ENCODE measurements around the gene PACSIN1. TPM values are rescaled to one million over a fixed set of nuclear protein-coding genes. Genes with fewer than 3 reads are reported as not detected.

Gene PACSIN1
- total and polyA plus RNA-seq, 2 of the 4 experiments (the other 2 are of a cell fraction) = 0.02 TPM; not detected in 1

- Histone ChIP-seq H3K14ac (replicated peaks; ENCODE audit: low read depth, low read length) (no peak overlapping the region), H3K27me3 (ENCODE audit: control insufficient read depth, insufficient read depth, low read length) (peaks cover 6% of the 10 kb centered on the region), H2BK120ac (ENCODE audit: low read depth, low read length) (no peak overlapping the region), H3K23ac (ENCODE audit: low read depth, low read length) (no peak overlapping the region), H2BK20ac (ENCODE audit: low read depth, low read length) (no peak overlapping the region), H3K9ac (ENCODE audit: low read depth, low read length) (no peak overlapping the region), H3K4me3 (ENCODE audit: insufficient read depth, low read depth, low read length) (no peak overlapping the region), H3K4ac (ENCODE audit: low read depth, low read length) (no peak overlapping the region), H2BK15ac (ENCODE audit: low read depth, low read length) (no peak overlapping the region), H3K9me3 (ENCODE audit: control insufficient read depth, insufficient read depth, low read length) (no peaks in the 10 kb centered on the region; the same call in 1 of the 2 replicates), H4K8ac (ENCODE audit: low read depth in 2 of 2, low read length in 2 of 2) (no peak overlapping the region), H2AK9ac (replicated peaks; ENCODE audit: low read depth, low read length, poor library complexity) (no peak overlapping the region), H3K27ac (ENCODE audit: insufficient read depth, low read length) (no peak overlapping the region), H2AK5ac (ENCODE audit: low read depth, low read length) (no peak overlapping the region), H3K18ac (ENCODE audit: low read depth, low read length) (no peak overlapping the region), H2AFZ (replicated peaks; ENCODE audit: low read length, poor library complexity) (no peak overlapping the region), H3K79me1 (ENCODE audit: low read depth in 1 of 2, low read length in 2 of 2) (no peaks in the 10 kb centered on the region), H2BK5ac (ENCODE audit: low read depth, low read length, poor library complexity, severe bottlenecking) (no peak overlapping the region), H4K20me1 (ENCODE audit: insufficient read depth, low read length) (no peaks in the 10 kb centered on the region), H4K91ac (ENCODE audit: insufficient read depth, low read depth, low read length) (no peak overlapping the region), H3K4me1 (ENCODE audit: control insufficient read depth, insufficient read depth, low read length) (no peaks in the 10 kb centered on the region), H3K9me1 (ENCODE audit: insufficient read depth, low read length) (no peaks in the 10 kb centered on the region), H4K5ac (ENCODE audit: low read depth, low read length) (no peak overlapping the region), H3K4me2 (ENCODE audit: low read depth, low read length) (no peak overlapping the region), H3K36me3 (ENCODE audit: control insufficient read depth, insufficient read depth, low read length) (no peaks in the 10 kb centered on the region), H3K56ac (ENCODE audit: extremely low read depth, insufficient read depth, low read length) (no peak overlapping the region)
- ChIA-PET POLR2A (ENCODE audit: unreplicated experiment) (no interaction called here), CTCF (no interaction called here)
- intact Hi-C loops (cut with micrococcal nuclease) = no loop called here
- ATAC-seq (ENCODE audit: low read depth) = no peak
- in situ Hi-C loops (cut with MboI; ENCODE audit: low sequenced_read_pairs) = no loop called here
- BruUV-seq (replicated peaks) = no TSS peak
- dilution Hi-C loops (cut with HindIII; ENCODE audit: low sequenced_read_pairs, unreplicated experiment) = no loop called here
- no peak for TF ChIP-seq SMC3 (IDR thresholded peaks at IDR 0.05; ENCODE audit: low read depth, low read length)
- no peak for TF ChIP-seq CHD1 (IDR thresholded peaks at IDR 0.05; ENCODE audit: low read depth, low read length)
- no peak for TF ChIP-seq MXI1 (IDR thresholded peaks at IDR 0.05; ENCODE audit: borderline replicate concordance, low read depth, low read length)
- no peak for TF ChIP-seq NFE2L2 (IDR thresholded peaks at IDR 0.05; ENCODE audit: low read depth, low read length)
- no peak for TF ChIP-seq FOS (IDR thresholded peaks at IDR 0.05; ENCODE audit: low read depth, low read length)
- no peak for TF ChIP-seq CEBPB (IDR thresholded peaks at IDR 0.05; ENCODE audit: low read depth, low read length)
- TF ChIP-seq RFX5 (IDR thresholded peaks at IDR 0.05; ENCODE audit: low read depth, low read length) = no peak
- TF ChIP-seq, protein P1, sequence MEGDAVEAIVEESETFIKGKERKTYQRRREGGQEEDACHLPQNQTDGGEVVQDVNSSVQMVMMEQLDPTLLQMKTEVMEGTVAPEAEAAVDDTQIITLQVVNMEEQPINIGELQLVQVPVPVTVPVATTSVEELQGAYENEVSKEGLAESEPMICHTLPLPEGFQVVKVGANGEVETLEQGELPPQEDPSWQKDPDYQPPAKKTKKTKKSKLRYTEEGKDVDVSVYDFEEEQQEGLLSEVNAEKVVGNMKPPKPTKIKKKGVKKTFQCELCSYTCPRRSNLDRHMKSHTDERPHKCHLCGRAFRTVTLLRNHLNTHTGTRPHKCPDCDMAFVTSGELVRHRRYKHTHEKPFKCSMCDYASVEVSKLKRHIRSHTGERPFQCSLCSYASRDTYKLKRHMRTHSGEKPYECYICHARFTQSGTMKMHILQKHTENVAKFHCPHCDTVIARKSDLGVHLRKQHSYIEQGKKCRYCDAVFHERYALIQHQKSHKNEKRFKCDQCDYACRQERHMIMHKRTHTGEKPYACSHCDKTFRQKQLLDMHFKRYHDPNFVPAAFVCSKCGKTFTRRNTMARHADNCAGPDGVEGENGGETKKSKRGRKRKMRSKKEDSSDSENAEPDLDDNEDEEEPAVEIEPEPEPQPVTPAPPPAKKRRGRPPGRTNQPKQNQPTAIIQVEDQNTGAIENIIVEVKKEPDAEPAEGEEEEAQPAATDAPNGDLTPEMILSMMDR (conservative IDR thresholded peaks at IDR 0.05; ENCODE audit: low read depth, low read length) = no peak
- no peak for TF ChIP-seq BHLHE40 (IDR thresholded peaks at IDR 0.05; ENCODE audit: low read depth, low read length)
- TF ChIP-seq ELK1 (IDR thresholded peaks at IDR 0.05; ENCODE audit: borderline replicate concordance, low read depth, low read length) = no peak
- TF ChIP-seq MAZ (IDR thresholded peaks at IDR 0.05; ENCODE audit: borderline replicate concordance, low read depth, low read length) = no peak
- TF ChIP-seq, protein P2, sequence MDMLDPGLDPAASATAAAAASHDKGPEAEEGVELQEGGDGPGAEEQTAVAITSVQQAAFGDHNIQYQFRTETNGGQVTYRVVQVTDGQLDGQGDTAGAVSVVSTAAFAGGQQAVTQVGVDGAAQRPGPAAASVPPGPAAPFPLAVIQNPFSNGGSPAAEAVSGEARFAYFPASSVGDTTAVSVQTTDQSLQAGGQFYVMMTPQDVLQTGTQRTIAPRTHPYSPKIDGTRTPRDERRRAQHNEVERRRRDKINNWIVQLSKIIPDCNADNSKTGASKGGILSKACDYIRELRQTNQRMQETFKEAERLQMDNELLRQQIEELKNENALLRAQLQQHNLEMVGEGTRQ (IDR thresholded peaks at IDR 0.05; ENCODE audit: low read depth, low read length) = no peak
- DNase-seq = no peak
- no CpG with 5 or more reads among the region's 3 CpGs for WGBS, 2 experiments (ENCODE audit: extremely low coverage in 2 of 2, insufficient read length in 1 of 2)
These were observed 26.4 kb upstream of the PACSIN1 start for GRCh38 chr6:34439442-34439841.
